Gastroesophageal sphincter (tissue), 4 donors: ENCODE results near the gene GLE1. TPM values are rescaled to one million over a fixed set of nuclear protein-coding genes. Genes with fewer than 3 reads are reported as not detected.

Source experiments
- ATAC-seq: fragments of 150-250 bp; one replicate; pipeline ENCODE4 v1.9.1; 2016; ENCODE audit warnings: mild to moderate bottlenecking, moderate library complexity
- H3K27ac ChIP-seq, 4 donors: fragments of 200-600 bp; sonication (generic) in 3 of 4; 1 replicate in 3 of 4; 2 replicates in 1 of 4; pipeline ENCODE4 v1.5.1; 2016 to 2019
- H3K27me3 ChIP-seq: fragments of 200-600 bp; sonication (generic); one replicate; pipeline ENCODE4 v1.5.1; 2019
- H3K36me3 ChIP-seq, 2 donors: fragments of 200-600 bp; sonication (generic); one replicate each; pipeline ENCODE4 v1.5.1; 2019; ENCODE audit warnings: control low read depth in 1 of 2
- H3K4me1 ChIP-seq, 3 donors: fragments of 200-600 bp; sonication (generic); 1 replicate in 2 of 3; 2 replicates in 1 of 3; pipeline ENCODE4 v1.5.1; 2016 to 2019; ENCODE audit warnings: control low read depth in 2 of 3
- H3K4me3 ChIP-seq, 2 donors: fragments of 200-600 bp; sonication (generic); one replicate each; pipeline ENCODE4 v1.5.1; 2019; ENCODE audit warnings: mild to moderate bottlenecking in 1 of 2, moderate library complexity in 1 of 2
- H3K9me3 ChIP-seq, 3 donors: fragments of 200-600 bp; sonication (generic); one replicate each; pipeline ENCODE4 v1.5.1; 2017 to 2019; ENCODE audit warnings: control low read depth in 2 of 3
- EP300 ChIP-seq: sonication (generic); formaldehyde crosslinking; IDR thresholded peaks from one replicate; pipeline ENCODE4 v1.6.1; 2017; ENCODE audit warnings: antibody characterized with exemption, mild to moderate bottlenecking
- POLR2A ChIP-seq, 2 donors: fragments of 450-650 bp; IDR thresholded peaks; one replicate each; pipeline ENCODE4 v1.6.1; 2017; ENCODE audit warnings: antibody characterized with exemption in 2 of 2, mild to moderate bottlenecking in 2 of 2, moderate library complexity in 1 of 2
- POLR2AphosphoS5 ChIP-seq: sonication (generic); formaldehyde crosslinking; IDR thresholded peaks from one replicate; pipeline ENCODE4 v1.6.1; 2017; ENCODE audit warnings: antibody characterized with exemption
- WGBS, 2 donors: methylation state at CpG; one replicate each; pipeline ENCODE4 v1.1.5; 2018; ENCODE audit warnings: low coverage in 1 of 2; 5-methylcytosine and 5-hydroxymethylcytosine counted together
- total RNA-seq, 4 donors: library from RNA; depleted of rRNA; stranded (reverse); fragments of >200 nt; gene quantifications; one replicate each; pipeline ENCODE4 v1.1.0, GENCODE V29; 2016
- TF ChIP-seq, protein P1 (sequence below), 4 experiments: fragments of 200-600 bp in 2 of 4; fragments of 450-650 bp in 2 of 4; sonication (generic) in 1 of 4; IDR thresholded peaks; one replicate each; pipeline ENCODE4 v1.5.1; 2017 to 2019; ENCODE audit warnings: antibody characterized with exemption in 4 of 4, mild to moderate bottlenecking in 2 of 4, moderate library complexity in 2 of 4

Gene GLE1
- total RNA-seq, 4 donors from 2014 or later, result 18.7 to 32.4 (median 26.9) TPM

- Histone ChIP-seq H3K4me3 (no peak overlapping the region), H3K27ac (no peak overlapping the region), H3K4me1 (no peaks in the 10 kb centered on the region), H3K36me3 (peaks cover 0 to 89% of the 10 kb centered on the region in 2 donors), H3K9me3 (no peaks in the 10 kb centered on the region), H3K27me3 (no peaks in the 10 kb centered on the region)
- 100% methylated on average over 6 to 7 of the region's 7 CpGs for WGBS, 2 donors
- TF ChIP-seq, protein P1, sequence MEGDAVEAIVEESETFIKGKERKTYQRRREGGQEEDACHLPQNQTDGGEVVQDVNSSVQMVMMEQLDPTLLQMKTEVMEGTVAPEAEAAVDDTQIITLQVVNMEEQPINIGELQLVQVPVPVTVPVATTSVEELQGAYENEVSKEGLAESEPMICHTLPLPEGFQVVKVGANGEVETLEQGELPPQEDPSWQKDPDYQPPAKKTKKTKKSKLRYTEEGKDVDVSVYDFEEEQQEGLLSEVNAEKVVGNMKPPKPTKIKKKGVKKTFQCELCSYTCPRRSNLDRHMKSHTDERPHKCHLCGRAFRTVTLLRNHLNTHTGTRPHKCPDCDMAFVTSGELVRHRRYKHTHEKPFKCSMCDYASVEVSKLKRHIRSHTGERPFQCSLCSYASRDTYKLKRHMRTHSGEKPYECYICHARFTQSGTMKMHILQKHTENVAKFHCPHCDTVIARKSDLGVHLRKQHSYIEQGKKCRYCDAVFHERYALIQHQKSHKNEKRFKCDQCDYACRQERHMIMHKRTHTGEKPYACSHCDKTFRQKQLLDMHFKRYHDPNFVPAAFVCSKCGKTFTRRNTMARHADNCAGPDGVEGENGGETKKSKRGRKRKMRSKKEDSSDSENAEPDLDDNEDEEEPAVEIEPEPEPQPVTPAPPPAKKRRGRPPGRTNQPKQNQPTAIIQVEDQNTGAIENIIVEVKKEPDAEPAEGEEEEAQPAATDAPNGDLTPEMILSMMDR (IDR thresholded peaks at IDR 0.05), result no peak
- no peak for TF ChIP-seq EP300
- TF ChIP-seq POLR2A (IDR thresholded peaks at IDR 0.05), result no peak
- no peak for TF ChIP-seq POLR2AphosphoS5
- no peak for ATAC-seq
These were observed 28.7 kb upstream of the GLE1 start for GRCh38 chr9:128475867-128476266.

DNA sequence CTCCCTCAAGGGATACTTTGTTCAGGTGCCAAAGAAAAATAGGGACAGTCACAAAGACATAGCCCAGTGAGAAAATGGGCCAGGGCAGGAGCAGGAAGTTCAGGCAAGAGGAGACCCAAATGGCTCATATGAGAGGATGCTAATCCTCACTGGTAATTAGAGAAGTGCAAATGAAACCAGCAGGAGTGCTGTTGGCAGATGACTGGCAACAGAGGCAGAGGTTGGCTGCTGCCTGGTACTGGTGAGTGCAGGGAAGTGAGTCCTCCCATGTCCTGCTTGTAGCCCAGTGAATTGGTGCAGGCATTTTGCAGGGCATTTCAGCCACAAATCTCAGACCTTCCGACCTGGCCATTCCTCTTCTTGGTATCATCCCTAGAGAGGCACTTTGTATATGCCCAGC is 25.3 kb upstream of the GLE1 start:
- no peak overlapping the region for H3K27ac ChIP-seq
- no peaks in the 10 kb centered on the region for H3K9me3 ChIP-seq
- H3K36me3 ChIP-seq, result peaks cover 0 to 98% of the 10 kb centered on the region in 2 donors
- no peak overlapping the region for H3K4me3 ChIP-seq
- no peaks in the 10 kb centered on the region for H3K4me1 ChIP-seq
- WGBS, 2 donors, result 78 to 100% methylated on average over 1 of the region's 1 CpG
- no peaks in the 10 kb centered on the region for H3K27me3 ChIP-seq
- TF ChIP-seq, protein P1 (IDR thresholded peaks at IDR 0.05), result no peak
- TF ChIP-seq EP300 (no peak), POLR2AphosphoS5 (no peak), POLR2A (IDR thresholded peaks at IDR 0.05) (no peak)
- no peak for ATAC-seq

DNA sequence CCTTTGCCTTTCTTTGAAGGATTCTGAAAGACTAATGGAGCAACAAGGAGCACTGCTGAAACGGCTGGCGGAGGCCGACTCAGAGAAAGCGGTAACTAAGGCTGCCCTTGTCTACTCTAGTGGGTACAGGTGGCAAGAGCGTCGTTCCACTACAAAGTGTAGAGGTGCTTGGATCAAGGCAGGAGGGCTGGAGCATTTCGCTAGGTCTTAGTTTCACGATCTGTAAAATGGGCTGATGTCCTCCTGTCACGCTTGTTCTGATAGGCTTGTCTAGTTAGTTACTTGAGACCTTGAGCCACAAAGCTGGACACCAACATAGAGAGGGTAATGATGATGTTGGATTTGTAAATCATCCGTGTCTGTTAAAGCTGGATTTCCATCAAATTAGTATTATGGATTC is 23.0 kb upstream of the GLE1 start:
- no peaks in the 10 kb centered on the region for H3K27me3 ChIP-seq
- no peak for ATAC-seq
- 97 to 100% methylated on average over 2 to 10 of the region's 10 CpGs for WGBS, 2 donors
- TF ChIP-seq, protein P1 (IDR thresholded peaks at IDR 0.05), result no peak
- TF ChIP-seq POLR2AphosphoS5 (no peak), POLR2A (IDR thresholded peaks at IDR 0.05) (no peak), EP300 (no peak)
- H3K4me1 ChIP-seq, result no peaks in the 10 kb centered on the region
- no peak overlapping the region for H3K4me3 ChIP-seq
- no peaks in the 10 kb centered on the region for H3K9me3 ChIP-seq
- no peak overlapping the region for H3K27ac ChIP-seq
- H3K36me3 ChIP-seq, result peaks cover 0 to 100% of the 10 kb centered on the region in 2 donors

DNA sequence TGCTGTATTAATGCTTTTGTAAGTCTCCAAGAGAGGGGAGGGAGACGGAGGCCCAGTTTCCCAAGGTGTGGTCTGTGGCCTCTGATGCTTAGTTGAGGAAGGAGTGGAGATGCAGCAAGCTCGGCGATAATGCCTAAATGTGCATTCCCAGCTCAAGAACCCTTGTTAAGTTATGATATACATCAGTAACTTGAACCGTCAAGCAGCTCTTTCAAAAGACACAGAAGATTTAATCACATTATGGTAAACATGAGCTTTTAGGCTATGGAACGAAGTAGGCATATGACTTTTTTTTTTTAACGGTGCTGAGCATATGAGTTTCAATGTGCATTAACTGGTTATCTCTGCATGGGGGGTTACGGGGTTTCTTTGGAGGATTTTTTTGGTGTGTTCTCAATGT is 22.3 kb upstream of the GLE1 start:
- TF ChIP-seq, protein P1 (IDR thresholded peaks at IDR 0.05), result no peak
- TF ChIP-seq EP300 (no peak), POLR2AphosphoS5 (no peak)
- Histone ChIP-seq H3K27me3 (no peaks in the 10 kb centered on the region), H3K36me3 (peaks cover 0 to 100% of the 10 kb centered on the region in 2 donors), H3K4me3 (no peak overlapping the region), H3K27ac (no peak overlapping the region), H3K9me3 (no peaks in the 10 kb centered on the region), H3K4me1 (no peaks in the 10 kb centered on the region)
- 93 to 94% methylated on average over 4 to 7 of the region's 7 CpGs for WGBS, 2 donors
- no peak for ATAC-seq

- H3K27me3 ChIP-seq, result no peaks in the 10 kb centered on the region
- H3K36me3 ChIP-seq, result peaks cover 0 to 100% of the 10 kb centered on the region in 2 donors
- H3K4me1 ChIP-seq, result no peaks in the 10 kb centered on the region
- no peak overlapping the region for H3K27ac ChIP-seq
- 86 to 94% methylated on average over 10 to 12 of the region's 17 CpGs for WGBS, 2 donors
- H3K4me3 ChIP-seq, result no peak overlapping the region
- no peaks in the 10 kb centered on the region for H3K9me3 ChIP-seq
- TF ChIP-seq, protein P1 (IDR thresholded peaks at IDR 0.05), result no peak
- no peak for TF ChIP-seq POLR2A (IDR thresholded peaks at IDR 0.05)
- TF ChIP-seq EP300, result no peak
- TF ChIP-seq POLR2AphosphoS5, result no peak
- no peak for ATAC-seq
These were observed 19.7 kb upstream of the GLE1 start for GRCh38 chr9:128484686-128485413.
